GM21381 (cell line): Measurements from ENCODE around the gene KCNJ1.

Experiments used
- ATAC-seq: cut with Tn5 transposase; IDR thresholded peaks from one replicate; pipeline ENCODE4 v1.9.1; 2021; ENCODE audit warnings: mild to moderate bottlenecking, moderate library complexity; ENCODE audit not compliant: unreplicated experiment

KCNJ1 gene

GRCh38 chr11:128853559-128853958, 13.5 kb downstream of the KCNJ1 start:
- no peak for ATAC-seq

GRCh38 chr11:128852327-128853023, 14.6 kb downstream of the KCNJ1 start:
- no peak for ATAC-seq

DNA sequence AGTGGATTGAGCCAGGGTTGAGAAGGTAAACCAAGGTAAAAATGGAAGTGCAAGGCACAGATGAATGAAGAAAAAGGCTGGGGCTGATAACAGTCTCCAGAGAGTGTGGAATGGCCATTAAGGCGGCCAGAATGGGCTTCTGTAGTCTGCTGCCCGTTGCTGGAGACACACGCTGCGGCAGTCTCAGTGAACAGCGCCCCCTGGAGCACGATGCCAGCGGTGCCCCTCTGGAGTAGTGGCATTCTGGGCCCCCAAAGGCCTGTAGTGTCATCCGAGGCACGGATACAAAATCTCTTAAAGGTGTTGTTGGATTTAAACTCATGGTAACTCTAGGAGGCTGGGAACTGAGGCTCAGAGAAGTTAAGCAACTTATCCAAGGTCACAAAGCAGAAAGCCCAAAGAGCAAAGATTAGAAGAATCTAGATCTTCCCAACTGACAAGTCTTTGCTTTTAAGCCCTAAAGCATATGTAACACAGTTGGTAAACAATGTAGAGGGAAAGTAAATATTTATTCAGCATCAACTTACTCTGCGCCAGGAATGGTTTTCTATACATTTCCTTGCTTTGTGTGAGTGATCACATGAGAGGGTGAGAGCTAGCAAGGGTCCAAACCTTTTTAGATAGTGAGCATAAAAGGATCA, 18.2 kb downstream of the KCNJ1 start:
- ATAC-seq = peak; percentile 84

DNA sequence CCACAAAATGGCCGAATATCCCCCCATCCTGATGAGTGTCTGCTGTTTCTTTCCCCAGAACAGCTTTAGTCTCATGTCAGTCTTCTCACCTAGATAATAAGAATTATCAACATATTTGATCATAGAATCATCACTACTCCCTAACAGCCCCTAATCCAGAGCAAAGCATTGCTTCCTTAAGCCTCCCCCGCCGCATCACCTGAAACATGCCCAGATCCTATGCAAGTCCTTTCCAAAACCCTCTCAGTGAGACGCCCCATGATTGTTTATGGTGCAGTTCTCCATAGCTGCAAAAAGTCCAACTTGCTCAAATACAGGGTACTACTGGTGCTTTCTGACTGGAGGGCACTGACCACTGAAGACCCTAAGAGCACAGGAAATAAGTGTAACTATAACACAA, 20.1 kb downstream of the KCNJ1 start:
- ATAC-seq = no peak

GRCh38 chr11:128845334-128845780, 21.7 kb downstream of the KCNJ1 start:
- no peak for ATAC-seq

GRCh38 chr11:128843198-128843785, 23.8 kb downstream of the KCNJ1 start:
- ATAC-seq = no peak

DNA sequence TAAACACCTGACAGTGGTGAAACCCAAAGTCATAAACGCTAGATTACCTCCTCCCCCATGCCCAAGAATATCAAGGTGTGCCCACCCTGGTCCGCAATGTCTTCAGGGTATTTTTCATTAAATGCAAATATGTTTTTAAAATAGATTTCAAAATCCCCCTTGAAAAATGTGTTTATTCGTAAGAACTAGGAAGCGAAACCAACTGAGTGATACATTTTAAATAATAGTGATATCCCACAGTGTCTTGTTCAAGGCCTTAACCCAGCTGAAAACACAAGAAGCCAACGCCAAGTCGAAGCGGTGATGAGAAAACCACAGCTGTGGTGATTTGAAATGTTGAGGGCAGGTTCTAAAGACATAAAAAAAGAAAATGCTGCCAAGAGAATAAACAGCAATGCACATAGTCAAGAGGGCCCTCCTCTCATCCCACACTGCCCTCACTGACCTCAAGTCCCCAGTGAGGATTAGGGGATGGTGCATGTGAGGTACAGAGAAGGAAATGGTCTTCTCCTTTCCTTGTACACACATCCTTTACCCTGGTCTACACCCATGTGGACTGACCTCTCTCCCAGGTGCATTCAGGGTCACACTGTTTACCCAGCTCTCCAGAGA, 25.5 kb downstream of the KCNJ1 start:
- peak; percentile 59 for ATAC-seq

DNA sequence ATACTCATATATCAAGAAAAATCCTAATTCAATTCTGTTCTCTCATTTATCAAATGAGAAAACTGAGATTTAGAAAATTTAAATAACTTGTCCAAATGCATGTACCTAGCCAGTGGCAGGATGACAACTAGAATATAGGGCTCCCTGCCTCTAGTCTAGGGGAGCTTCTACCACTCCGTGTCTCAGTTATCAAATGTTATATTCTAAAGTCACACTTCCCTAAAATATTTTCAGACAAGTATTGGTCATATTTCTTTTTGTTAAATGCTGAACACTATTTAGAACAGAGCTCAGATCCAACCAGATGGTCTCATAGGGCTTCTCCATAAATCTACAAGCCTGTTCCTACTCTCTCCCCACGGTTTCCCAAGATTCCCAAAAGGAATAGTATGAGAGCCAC, 26.3 kb downstream of the KCNJ1 start:
- ATAC-seq = no peak

GRCh38 chr11:128840137-128840536, 27.0 kb downstream of the KCNJ1 start:
- no peak for ATAC-seq

GRCh38 chr11:128839081-128839480, 28.0 kb downstream of the KCNJ1 start:
- no peak for ATAC-seq

DNA sequence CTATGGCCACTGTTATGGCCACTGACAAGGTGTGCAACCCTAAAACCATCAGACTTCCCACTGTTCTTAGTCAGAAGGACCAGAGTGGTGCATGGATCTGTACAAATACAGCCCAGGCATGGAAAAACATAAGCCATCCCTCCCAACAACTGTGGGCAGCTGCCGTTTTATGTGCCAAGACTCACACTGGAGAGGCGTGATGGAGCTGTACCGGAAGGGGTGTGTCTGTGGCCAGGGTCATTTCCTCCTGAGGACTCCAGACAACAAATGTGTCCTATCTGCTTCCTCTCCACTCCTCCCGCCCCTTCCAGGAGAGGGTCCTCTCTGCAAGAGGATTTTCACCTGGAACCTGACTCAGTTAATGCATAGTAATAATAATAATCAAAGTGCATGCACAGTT, 29.5 kb downstream of the KCNJ1 start:
- ATAC-seq = no peak

GRCh38 chr11:128835741-128836430, 31.2 kb downstream of the KCNJ1 start:
- ATAC-seq = no peak

DNA sequence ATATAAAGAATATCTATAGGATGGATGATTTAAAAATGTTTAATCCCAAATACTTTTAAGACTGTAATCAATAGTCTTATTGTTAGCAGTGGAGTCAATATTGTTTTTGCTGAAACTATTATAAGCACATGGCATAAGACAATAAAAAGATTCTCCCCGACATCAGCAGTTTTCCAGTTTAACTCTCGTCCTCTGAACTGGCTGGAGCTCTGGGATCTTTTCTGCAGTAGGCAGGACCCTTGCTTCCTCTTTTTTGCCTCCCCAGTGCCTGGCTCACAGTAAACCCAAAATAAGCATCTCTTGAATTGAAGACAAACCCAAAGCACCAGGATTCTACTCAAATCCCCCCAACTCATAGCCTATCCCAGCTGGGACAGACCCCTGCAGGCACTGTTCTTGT, 32.9 kb downstream of the KCNJ1 start:
- ATAC-seq = no peak

GRCh38 chr11:128832121-128832497, 35.0 kb downstream of the KCNJ1 start:
- peak; percentile 44 for ATAC-seq

DNA sequence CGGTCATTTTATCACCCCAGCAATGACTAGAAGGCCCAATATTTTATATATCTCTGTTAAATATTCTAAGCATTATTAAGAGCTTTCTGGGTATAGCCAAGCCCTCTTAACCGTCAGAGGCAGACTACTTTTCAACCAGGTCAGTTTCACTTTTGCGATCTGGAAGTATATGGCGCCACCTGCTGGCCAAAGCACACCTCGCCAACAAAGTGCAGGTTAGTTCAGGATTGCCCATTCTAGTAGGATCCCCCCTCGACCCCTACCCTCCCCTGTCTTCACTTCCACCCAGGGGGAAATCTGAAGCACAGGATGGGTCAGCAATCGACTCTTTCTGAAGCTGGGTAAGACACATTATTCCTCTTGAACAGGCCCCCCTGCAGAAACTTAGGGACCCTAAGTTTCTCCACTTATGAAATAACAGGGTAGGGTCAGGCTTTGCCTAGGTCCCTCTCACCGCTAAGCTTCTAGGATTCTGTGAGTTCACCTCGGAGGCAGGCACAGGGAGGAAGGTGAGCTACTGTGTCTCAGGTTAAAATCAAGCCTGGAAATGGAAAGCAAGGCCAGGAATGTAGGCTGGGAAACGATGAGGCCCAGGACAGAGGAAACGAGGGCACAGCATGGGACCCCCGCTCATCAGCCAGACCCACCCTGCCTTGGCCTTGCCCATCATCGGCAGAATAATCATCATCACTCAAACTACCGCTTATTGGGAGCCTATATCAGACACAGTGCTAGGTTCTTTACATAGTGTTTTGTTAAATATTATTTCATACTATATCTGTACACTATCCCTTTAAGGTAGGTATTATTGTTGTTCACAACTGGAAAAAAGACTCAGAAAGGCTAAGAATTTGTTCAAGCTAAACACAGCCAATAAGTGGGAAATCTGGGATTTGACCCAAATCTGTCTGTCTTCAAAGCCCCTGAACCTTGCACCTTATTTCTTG, 35.6 kb downstream of the KCNJ1 start:
- peak; percentile 74 for ATAC-seq

- ATAC-seq = peak; percentile 41
Observed at GRCh38 chr11:128830290-128831173, 36.6 kb downstream of the KCNJ1 start.

GRCh38 chr11:128828350-128828749, 38.7 kb downstream of the KCNJ1 start:
- ATAC-seq = no peak

DNA sequence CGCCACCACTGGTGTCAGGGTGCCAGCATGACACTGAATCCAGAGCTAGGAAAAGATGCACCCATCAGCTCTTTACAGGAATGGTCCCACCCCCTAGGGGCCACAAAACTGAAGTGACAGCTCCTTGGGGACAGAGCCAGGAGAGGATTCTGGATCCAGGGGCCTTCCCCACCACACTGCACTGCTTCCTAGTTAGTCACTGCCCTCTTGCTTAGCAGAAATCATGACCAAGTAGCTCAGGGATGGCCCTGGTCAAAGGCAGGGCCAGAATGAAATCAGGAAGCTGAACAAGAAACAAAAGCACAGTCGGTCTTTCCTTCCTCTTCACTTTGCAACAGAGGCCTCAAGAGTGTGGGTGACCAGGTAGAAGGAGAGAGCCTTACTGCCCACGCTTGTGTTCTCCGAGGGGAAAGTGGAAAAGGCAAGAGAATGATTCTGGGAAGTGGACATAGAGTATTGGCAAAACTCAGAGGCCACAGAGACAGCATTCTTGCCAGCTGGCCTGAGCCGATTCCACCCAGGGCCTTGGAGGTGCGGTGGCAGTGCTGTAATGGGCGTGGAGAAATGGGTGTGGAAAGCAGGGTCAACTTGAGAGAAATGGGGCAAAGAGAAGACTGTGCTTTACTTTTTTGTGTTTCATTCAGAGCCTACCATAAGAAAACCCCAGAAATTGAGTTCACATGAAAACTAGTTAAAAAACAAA, 39.8 kb downstream of the KCNJ1 start:
- ATAC-seq = no peak
